Epithelial cell of esophagus (primary cell): ENCODE measurements around the gene KHDRBS2.

Source experiments
- DNase-seq: peaks from one replicate; pipeline ENCODE4 v3.0.0; 2010; ENCODE audit warnings: low read depth
- H3K4me3 ChIP-seq: 2 replicates; pipeline ENCODE4 v1.5.1; 2011; ENCODE audit warnings: mild to moderate bottlenecking, low read length, control low read depth
- TF ChIP-seq, protein P1 (sequence below): IDR thresholded peaks from 2 replicates; pipeline ENCODE4 v1.5.1; 2011; ENCODE audit warnings: low read depth, mild to moderate bottlenecking, low read length, control low read depth, inconsistent platforms; ENCODE audit not compliant: insufficient read depth; ENCODE audit errors: missing control alignments

The KHDRBS2 gene

DNA sequence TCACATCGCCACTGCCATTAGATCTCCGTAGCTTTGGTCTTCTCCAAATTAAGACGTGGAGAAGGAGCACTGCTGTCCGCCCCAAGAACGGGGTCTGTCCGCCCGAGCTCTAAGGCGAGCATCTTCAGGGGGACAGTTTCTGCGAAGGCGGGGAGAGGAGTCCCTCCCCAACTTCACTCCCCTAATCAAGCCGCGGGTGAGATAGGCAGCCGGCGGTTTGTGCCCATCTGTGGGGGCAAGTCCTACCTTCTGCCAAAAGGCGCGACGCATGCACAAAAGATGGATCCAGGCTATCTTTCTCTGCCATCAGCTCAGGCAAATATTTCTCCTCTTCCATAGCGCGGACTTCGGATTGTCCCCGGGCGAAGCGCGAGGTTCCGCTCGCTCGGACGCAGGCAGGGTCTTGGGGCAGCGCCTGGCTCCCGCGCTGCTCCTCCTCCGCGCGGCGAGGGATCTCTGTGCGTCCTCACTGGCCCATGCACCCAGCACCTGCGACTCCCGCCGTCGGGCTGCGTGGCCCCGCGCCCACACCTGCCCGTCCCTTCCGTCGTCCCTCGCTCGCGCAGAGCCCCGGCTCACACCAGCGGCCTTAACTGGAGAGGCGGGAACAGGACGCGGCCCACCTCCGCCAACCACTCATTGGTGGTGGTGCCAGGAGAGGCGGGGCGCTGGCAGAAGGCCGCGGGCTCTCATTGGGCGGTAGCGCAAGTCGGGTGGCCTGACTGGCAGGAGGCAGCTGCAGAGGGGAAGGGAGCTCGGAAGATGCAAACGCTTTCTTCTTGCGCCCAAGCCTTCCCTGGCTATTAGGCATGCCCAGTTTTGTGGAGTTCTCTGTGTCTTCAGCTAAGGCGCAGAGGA lies at the start of gene KHDRBS2:
KHDRBS2 (minus strand) TSS at position 614 of the 858 bp plus-strand sequence.
- peak; percentile 52 for DNase-seq

DNA sequence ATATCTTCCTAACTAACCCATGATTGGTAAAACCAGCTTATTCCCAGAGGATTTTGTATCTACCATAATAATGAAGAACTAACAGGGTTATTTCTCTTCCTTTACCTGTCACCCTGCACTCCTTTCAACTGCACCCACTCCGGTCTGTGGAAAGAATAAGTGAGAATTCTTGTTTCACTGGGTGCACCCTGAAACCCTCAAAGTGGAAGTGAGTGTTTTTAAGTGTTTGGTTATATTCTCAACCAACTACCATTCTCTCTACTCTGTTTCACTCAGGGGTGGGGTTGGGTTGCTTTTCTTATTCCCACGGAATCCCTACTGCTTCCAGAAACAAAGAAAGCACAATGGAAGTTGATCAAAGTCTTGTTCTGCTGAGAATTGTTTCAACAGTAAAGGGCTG lies 42.6 kb upstream of the KHDRBS2 start:
- no peak overlapping the region for H3K4me3 ChIP-seq
- no peak for DNase-seq
- TF ChIP-seq, protein P1, sequence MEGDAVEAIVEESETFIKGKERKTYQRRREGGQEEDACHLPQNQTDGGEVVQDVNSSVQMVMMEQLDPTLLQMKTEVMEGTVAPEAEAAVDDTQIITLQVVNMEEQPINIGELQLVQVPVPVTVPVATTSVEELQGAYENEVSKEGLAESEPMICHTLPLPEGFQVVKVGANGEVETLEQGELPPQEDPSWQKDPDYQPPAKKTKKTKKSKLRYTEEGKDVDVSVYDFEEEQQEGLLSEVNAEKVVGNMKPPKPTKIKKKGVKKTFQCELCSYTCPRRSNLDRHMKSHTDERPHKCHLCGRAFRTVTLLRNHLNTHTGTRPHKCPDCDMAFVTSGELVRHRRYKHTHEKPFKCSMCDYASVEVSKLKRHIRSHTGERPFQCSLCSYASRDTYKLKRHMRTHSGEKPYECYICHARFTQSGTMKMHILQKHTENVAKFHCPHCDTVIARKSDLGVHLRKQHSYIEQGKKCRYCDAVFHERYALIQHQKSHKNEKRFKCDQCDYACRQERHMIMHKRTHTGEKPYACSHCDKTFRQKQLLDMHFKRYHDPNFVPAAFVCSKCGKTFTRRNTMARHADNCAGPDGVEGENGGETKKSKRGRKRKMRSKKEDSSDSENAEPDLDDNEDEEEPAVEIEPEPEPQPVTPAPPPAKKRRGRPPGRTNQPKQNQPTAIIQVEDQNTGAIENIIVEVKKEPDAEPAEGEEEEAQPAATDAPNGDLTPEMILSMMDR: no peak

More for the DNA sequence above, at the start of gene KHDRBS2:
- H3K4me3 ChIP-seq: no peak within 1 kb of the TSS
- TF ChIP-seq, protein P1: no peak

DNA sequence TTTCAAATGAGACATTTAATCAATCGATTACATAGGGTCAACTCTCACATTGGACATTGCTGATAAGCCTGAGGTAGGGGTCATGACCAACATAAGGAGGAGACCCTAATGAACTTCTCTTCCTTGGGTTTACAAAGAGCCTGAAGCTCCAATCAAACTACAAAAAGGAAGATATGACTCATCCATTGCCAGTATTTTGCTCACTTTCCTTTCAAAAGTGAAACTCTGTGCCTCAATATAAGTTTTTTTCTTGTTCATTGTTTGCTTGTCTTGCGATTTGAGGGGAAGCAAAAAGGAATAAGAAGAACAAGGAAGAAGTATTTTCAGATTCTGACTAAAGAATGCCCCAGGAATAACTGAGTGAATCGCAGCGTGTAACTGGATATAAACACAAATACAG lies 38.8 kb upstream of the KHDRBS2 start:
- DNase-seq: no peak
- no peak overlapping the region for H3K4me3 ChIP-seq
- TF ChIP-seq, protein P1: no peak

DNA sequence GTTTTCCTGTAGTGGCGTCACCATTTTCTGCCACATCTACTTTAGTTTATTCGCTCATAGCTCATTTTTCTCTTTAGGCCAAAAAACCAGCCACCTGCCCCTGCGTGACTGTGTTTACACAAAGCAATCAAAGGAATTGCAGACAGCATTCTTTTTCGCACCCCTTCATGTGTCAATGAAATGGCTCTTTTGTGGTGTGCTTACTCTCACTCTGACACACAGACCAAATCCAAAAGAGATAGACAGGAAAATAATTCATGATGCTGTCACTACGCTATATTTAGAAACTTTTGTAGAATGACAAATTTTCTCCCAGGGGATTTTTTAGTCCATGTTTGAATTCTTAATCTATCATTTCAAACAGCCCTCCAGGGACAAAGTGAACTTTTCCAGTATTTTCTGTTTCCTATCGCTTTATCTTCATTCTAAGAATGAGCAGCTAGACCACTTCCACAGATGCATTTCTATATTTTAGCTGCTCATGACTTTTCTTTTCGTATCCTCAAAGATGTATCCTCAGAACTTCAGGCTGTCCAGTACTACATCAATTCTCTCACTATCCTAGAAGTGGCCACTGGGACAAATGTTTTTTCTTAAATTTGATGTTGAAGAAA lies 37.9 kb upstream of the KHDRBS2 start:
- DNase-seq: no peak
- TF ChIP-seq, protein P1: no peak
- H3K4me3 ChIP-seq: no peak overlapping the region

DNA sequence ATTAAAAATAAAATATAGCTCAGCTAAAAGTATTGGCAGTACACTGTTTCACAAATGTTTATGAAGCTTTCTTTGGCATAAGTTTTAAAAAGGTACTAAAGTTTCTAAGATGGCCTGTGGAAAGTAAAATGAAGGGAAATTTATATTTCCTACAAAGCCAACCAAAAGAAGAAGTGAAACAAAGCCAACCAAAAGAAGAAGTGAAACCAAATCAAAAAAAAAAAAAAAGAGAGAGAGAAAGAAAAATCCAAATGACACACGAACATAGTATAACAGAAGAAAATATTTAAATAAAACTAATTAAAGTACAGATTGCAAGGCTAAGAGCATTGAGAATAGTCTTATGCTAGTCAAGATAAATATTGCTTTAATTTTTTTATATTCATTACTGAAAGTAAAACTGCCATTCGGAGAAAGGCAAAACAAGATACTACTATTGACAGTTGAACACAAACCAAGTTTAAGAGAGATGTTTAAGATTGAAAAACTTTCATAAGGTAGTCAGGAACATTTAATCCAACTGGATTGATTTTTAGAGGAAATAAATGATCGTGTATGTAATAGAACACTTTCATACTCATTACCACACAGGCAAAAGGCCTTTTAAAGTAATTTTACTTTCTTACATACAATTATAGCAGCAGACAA lies 12.8 kb upstream of the KHDRBS2 start:
- H3K4me3 ChIP-seq: no peak overlapping the region
- TF ChIP-seq, protein P1: no peak
- DNase-seq: no peak

DNA sequence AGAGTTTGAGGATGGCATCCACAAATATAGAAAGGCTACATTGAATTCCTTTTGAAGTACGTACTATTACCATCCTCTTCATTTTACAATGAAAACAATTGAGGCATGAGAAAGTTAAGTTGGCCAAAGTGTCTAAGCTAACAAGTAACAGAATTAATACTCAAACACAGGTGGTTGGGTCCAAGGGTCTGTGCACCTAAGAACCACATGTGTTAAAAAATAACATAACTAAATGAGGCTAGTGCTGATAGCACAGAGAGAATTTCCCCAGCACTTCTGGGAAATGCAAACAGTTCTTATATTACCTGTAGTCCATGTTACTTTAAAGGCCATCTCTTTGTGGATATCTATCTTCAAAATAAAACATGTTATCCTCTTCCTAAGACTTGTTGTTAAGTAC lies 10.5 kb upstream of the KHDRBS2 start:
- no peak for DNase-seq
- TF ChIP-seq, protein P1: no peak
- H3K4me3 ChIP-seq: no peak overlapping the region

DNA sequence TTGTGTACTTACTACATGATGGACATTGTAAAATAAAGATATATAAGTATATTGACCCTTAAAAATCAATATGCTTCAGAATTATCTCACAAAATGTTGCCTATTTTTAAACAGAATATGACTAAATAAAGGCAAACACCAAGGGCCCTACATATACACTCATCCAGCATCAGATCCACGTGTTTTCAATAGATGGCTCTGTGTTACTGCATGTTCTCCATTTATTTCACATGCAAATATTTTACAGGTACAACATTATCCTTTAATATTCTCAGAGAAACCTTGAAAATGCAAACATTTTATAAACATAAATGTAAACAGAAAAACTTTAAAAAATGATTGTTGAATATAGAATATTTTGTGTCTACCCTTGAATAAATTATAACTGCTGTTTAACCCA lies 2.9 kb upstream of the KHDRBS2 start:
- TF ChIP-seq, protein P1: no peak
- no peak for DNase-seq
- H3K4me3 ChIP-seq: no peak overlapping the region
